ENCODE results near the gene LPAR6. TPM values are rescaled to one million over a fixed set of nuclear protein-coding genes. Genes with fewer than 3 reads are reported as not detected.

The LPAR6 gene
- total RNA-seq, 1 experiment from 2014 or later, result 16.4 TPM

DNA sequence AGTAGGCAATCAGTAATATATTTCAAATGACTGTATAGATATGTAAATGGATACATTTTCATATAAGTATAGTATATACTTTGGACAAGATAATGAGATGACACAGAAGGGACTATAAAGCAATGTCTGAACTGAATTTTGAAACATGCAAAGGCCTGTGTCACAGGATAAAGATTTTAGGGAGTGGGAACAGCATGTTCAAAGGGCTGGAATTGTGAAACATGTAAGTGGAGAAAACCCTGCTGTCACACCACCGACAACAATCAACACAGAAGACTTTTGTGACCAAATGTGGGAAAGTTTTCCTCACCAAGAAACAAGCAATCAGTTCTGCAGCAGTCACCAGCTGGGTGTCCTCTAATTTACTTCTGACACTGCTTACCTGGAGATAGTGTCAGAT, 42.9 kb downstream of the LPAR6 start:
- TF ChIP-seq, protein P1, sequence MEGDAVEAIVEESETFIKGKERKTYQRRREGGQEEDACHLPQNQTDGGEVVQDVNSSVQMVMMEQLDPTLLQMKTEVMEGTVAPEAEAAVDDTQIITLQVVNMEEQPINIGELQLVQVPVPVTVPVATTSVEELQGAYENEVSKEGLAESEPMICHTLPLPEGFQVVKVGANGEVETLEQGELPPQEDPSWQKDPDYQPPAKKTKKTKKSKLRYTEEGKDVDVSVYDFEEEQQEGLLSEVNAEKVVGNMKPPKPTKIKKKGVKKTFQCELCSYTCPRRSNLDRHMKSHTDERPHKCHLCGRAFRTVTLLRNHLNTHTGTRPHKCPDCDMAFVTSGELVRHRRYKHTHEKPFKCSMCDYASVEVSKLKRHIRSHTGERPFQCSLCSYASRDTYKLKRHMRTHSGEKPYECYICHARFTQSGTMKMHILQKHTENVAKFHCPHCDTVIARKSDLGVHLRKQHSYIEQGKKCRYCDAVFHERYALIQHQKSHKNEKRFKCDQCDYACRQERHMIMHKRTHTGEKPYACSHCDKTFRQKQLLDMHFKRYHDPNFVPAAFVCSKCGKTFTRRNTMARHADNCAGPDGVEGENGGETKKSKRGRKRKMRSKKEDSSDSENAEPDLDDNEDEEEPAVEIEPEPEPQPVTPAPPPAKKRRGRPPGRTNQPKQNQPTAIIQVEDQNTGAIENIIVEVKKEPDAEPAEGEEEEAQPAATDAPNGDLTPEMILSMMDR (IDR thresholded peaks at IDR 0.05; ENCODE audit: unreplicated experiment), result no peak
- no peak for DNase-seq
- no TSS peak for BruUV-seq (replicated peaks)
- H3K9me3 Mint-ChIP-seq (ENCODE audit: low read depth, unreplicated experiment), result peaks cover 3% of the 10 kb centered on the region
- CTCF ChIA-PET, result no interaction called here
- no peaks in the 10 kb centered on the region for H3K4me1 Mint-ChIP-seq (ENCODE audit: low read depth, unreplicated experiment)
- peaks cover 7% of the 10 kb centered on the region for H3K36me3 Mint-ChIP-seq (ENCODE audit: insufficient read depth, unreplicated experiment)
- no peak overlapping the region for H3K4me3 Mint-ChIP-seq (ENCODE audit: low read depth, unreplicated experiment)
- no peak overlapping the region for H3K27ac Mint-ChIP-seq (ENCODE audit: unreplicated experiment)
- intact Hi-C loops (cut with micrococcal nuclease; ENCODE audit: unreplicated experiment), result no loop called here
- H3K27me3 Mint-ChIP-seq (ENCODE audit: unreplicated experiment), result no peaks in the 10 kb centered on the region

Other genes starting within 250 kb of the LPAR6 start
- gene ITM2B, start 179.9 kb downstream of the LPAR6 start, total RNA-seq (2022), result 357 and 362 TPM in 2 replicates
- 38.8 and 44.9 TPM in 2 replicates for gene RB1, start 109.4 kb downstream of the LPAR6 start, total RNA-seq (2022)
- 3.0 and 3.7 TPM in 2 replicates for gene RCBTB2, start 120.0 kb upstream of the LPAR6 start, total RNA-seq (2022)
- not detected in 2 replicates for gene CYSLTR2, start 240.8 kb upstream of the LPAR6 start, total RNA-seq (2022)

All from Calu3 (cell line).